ENCODE results near the gene EFHD2. TPM values are rescaled to one million over a fixed set of nuclear protein-coding genes. Genes with fewer than 3 reads are reported as not detected.
"Not testable (repeated sequence)": the region's sequence is repeated elsewhere in the genome, so short reads cannot be mapped to it uniquely, and the experiment has no call there.

The EFHD2 gene
- polyA plus RNA-seq, 1 experiment: 30.4 TPM

GRCh38 chr1:15459771-15460707 is 50.4 kb downstream of the EFHD2 start:
- ChIA-PET POLR2A (no interaction called here), CTCF (interaction anchor here (0.6 to 1.1 kb wide), 3 partner anchors 39 to 360 kb away, joined by 3 to 11 read pairs (median 3); no protein-coding TSS in a partner anchor)
- Histone ChIP-seq H3K4me3 (ENCODE audit: low read depth, low read length) (no peak overlapping the region), H3K9me3 (ENCODE audit: control insufficient read depth, insufficient read depth, low read length) (no peaks in the 10 kb centered on the region), H3K27me3 (ENCODE audit: control insufficient read depth, insufficient read depth, low read length) (peaks cover 6% of the 10 kb centered on the region), H3K27ac (ENCODE audit: low read depth, low read length) (peak overlapping the region; percentile 2)
- TF ChIP-seq CTCF (IDR thresholded peaks at IDR 0.05; ENCODE audit: low read depth, low read length): no peak
- DNase-seq (ENCODE audit: low read depth, low spot score): no peak

DNA sequence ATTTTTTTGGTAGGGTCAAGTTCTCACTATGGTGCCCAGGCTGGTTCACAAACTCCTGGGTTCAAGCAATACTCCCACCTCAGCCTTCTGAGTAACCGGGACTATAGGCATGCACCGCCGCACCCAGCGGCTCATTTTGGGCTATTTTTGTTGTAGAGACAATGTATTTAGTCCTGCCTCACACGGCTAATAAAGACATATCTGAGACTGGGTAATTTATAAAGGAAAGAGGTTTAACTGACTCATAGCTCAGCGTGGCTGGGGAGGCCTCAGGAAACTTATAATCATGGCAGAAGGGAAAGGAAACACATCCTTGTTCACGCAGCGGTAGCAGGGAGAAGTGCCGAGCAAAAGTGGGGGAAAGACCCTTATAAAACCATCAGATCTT is 51.0 kb downstream of the EFHD2 start:
- POLR2A ChIA-PET: no interaction called here
- no peak for DNase-seq (ENCODE audit: low read depth, low spot score)
- no peak overlapping the region for H3K27ac ChIP-seq (ENCODE audit: low read depth, low read length)
- H3K9me3 ChIP-seq (ENCODE audit: control insufficient read depth, insufficient read depth, low read length): no peaks in the 10 kb centered on the region
- no peak overlapping the region for H3K4me3 ChIP-seq (ENCODE audit: low read depth, low read length)
- H3K27me3 ChIP-seq (ENCODE audit: control insufficient read depth, insufficient read depth, low read length): peaks cover 6% of the 10 kb centered on the region
- no peak for TF ChIP-seq CTCF (IDR thresholded peaks at IDR 0.05; ENCODE audit: low read depth, low read length)
- CTCF ChIA-PET: interaction anchor here (0.6 kb wide), 1 partner anchor 38 kb away, joined by 3 read pairs; no protein-coding TSS in a partner anchor

- H3K27ac ChIP-seq (ENCODE audit: low read depth, low read length); H3K4me3 ChIP-seq (ENCODE audit: low read depth, low read length); DNase-seq (ENCODE audit: low read depth, low spot score); POLR2A ChIA-PET; CTCF ChIA-PET; H3K27me3 ChIP-seq (ENCODE audit: control insufficient read depth, insufficient read depth, low read length); H3K9me3 ChIP-seq (ENCODE audit: control insufficient read depth, insufficient read depth, low read length): not testable (repeated sequence)
Observed at GRCh38 chr1:15463064-15463800, 53.5 kb downstream of the EFHD2 start.

DNA sequence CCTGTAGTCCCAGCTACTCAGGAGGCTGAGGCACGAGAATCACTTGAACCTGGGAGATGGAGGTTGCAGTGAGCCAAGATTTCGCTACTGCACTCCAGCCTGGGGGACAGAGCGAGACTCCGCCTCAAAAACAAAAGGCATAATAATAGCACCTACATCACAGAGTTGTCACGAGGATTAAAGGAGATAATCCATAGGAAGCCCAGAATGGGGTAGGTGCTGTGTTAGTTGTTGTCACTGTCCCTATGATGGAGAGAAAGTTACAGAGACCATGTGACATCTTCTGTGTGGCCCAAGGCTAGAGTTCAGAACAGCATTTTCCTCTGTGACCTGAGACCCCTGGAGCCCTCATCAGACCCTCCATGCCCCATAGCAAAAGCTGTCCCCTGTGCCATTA is 54.2 kb downstream of the EFHD2 start:
- H3K4me3 ChIP-seq (ENCODE audit: low read depth, low read length); H3K27me3 ChIP-seq (ENCODE audit: control insufficient read depth, insufficient read depth, low read length); H3K27ac ChIP-seq (ENCODE audit: low read depth, low read length); CTCF ChIA-PET; H3K9me3 ChIP-seq (ENCODE audit: control insufficient read depth, insufficient read depth, low read length); DNase-seq (ENCODE audit: low read depth, low spot score); POLR2A ChIA-PET: not testable (repeated sequence)

DNA sequence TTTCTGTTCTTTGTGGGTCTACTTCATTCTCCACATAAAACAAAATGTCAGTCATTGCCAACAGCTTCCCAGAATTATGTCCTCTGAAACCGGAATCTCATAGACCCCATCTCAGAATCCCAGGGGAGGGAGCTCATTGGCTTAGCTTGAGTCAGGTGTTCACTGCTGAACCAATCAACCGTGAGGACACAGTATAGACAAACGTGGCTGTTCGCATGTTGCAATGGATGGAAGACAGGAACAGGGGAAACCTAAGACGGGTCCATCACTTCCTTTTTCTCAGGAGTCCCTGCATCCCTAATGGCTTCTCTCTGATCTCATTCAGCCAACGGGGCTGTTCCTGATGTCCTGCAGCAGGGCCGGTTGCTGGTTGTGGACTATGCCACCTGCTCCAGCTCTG is 56.0 kb downstream of the EFHD2 start:
- H3K4me3 ChIP-seq (ENCODE audit: low read depth, low read length): no peak overlapping the region
- H3K27ac ChIP-seq (ENCODE audit: low read depth, low read length): no peak overlapping the region
- TF ChIP-seq CTCF (IDR thresholded peaks at IDR 0.05; ENCODE audit: low read depth, low read length): no peak
- peaks cover 3% of the 10 kb centered on the region for H3K27me3 ChIP-seq (ENCODE audit: control insufficient read depth, insufficient read depth, low read length)
- ChIA-PET POLR2A (no interaction called here), CTCF (interaction anchor here (1.3 kb wide), 1 partner anchor 160 kb away, joined by 8 read pairs; no protein-coding TSS in a partner anchor)
- H3K9me3 ChIP-seq (ENCODE audit: control insufficient read depth, insufficient read depth, low read length): no peaks in the 10 kb centered on the region; the same call in 1 of the 2 replicates
- DNase-seq (ENCODE audit: low read depth, low spot score): no peak

DNA sequence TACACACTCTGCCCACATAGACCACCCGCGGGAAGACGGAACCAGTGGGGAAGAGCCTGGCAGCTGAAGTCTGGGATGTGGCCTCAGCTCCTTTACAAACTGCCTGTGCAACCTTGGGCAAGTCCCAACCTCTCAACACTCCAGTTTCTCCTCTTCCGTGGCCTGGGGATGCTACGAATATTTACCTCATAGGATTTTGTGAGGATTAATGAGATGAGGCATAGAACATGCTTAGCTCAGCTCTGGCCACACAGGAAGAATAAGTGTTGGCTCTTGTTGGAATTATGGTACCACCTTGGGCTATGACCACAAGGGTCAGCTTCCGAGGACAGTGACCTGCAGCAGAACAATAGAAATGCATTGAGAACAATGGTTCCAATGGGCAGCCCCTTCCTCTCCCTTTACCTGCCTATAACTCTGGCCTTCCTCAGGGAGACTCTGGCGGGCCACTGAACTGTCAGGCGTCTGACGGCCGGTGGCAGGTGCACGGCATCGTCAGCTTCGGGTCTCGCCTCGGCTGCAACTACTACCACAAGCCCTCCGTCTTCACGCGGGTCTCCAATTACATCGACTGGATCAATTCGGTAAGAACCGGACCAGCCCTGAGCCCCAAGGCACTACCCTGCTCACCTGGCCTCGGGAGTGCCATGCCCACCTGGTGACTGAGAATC is 57.4 kb downstream of the EFHD2 start:
- H3K27ac ChIP-seq (ENCODE audit: low read depth, low read length); DNase-seq (ENCODE audit: low read depth, low spot score); H3K4me3 ChIP-seq (ENCODE audit: low read depth, low read length); POLR2A ChIA-PET; H3K27me3 ChIP-seq (ENCODE audit: control insufficient read depth, insufficient read depth, low read length); H3K9me3 ChIP-seq (ENCODE audit: control insufficient read depth, insufficient read depth, low read length): not testable (repeated sequence)
- CTCF ChIA-PET: interaction anchor here (1.0 kb wide), 1 partner anchor 144 kb away, joined by 3 read pairs; no protein-coding TSS in a partner anchor
